HEK293 (cell line): ENCODE measurements around the gene MAML2.

Experiments used
- SCRT2 ChIP-seq: fragments of 450-650 bp; formaldehyde crosslinking; IDR thresholded peaks from 2 replicates; pipeline ENCODE4 v1.5.1; 2016; ENCODE audit warnings: missing biosample characterization, missing genetic modification characterization
- ZBTB48 ChIP-seq: fragments of 450-650 bp; formaldehyde crosslinking; IDR thresholded peaks from 2 replicates; pipeline ENCODE4 v1.5.1; 2016; ENCODE audit warnings: missing biosample characterization, missing genetic modification characterization
- ZBTB8A ChIP-seq: fragments of 450-650 bp; formaldehyde crosslinking; IDR thresholded peaks from 2 replicates; pipeline ENCODE4 v1.5.1; 2016; ENCODE audit warnings: missing biosample characterization, missing genetic modification characterization
- ZNF24 ChIP-seq: fragments of 450-650 bp; formaldehyde crosslinking; IDR thresholded peaks from 2 replicates; pipeline ENCODE4 v1.5.1; 2016; ENCODE audit warnings: missing biosample characterization, missing genetic modification characterization
- ZNF274 ChIP-seq, 2 experiments: fragments of 200-500 bp in 1 of 2; fragments of 450-650 bp in 1 of 2; sonication (Bioruptor generic) in 1 of 2; formaldehyde crosslinking in 1 of 2; IDR thresholded peaks; 2 replicates each; pipeline versions ENCODE4 v1.5.1 to v1.6.1; 2014 to 2016; ENCODE audit warnings: borderline replicate concordance in 1 of 2, inconsistent platforms in 1 of 2, low read length in 1 of 2, missing biosample characterization in 1 of 2, missing genetic modification characterization in 1 of 2
- ZNF626 ChIP-seq: fragments of 450-650 bp; sonication (Bioruptor Pico); formaldehyde crosslinking; IDR thresholded peaks from 2 replicates; pipeline ENCODE4 v1.5.1; 2018; ENCODE audit warnings: missing biosample characterization, missing genetic modification characterization, inconsistent platforms
- TF ChIP-seq, protein P1 (sequence below): fragments of 450-650 bp; formaldehyde crosslinking; IDR thresholded peaks from 2 replicates; pipeline ENCODE4 v1.5.1; 2016; ENCODE audit warnings: missing biosample characterization, missing genetic modification characterization
- TF ChIP-seq, protein P2 (sequence below): fragments of 450-650 bp; formaldehyde crosslinking; conservative IDR thresholded peaks from 2 replicates; pipeline ENCODE4 v1.5.1; 2016; ENCODE audit warnings: low read depth, missing biosample characterization, missing genetic modification characterization
- TF ChIP-seq, protein P3 (sequence below): fragments of 450-650 bp; formaldehyde crosslinking; IDR thresholded peaks from 2 replicates; pipeline ENCODE4 v1.5.1; 2016; ENCODE audit warnings: missing biosample characterization, missing genetic modification characterization, low read depth

DNA sequence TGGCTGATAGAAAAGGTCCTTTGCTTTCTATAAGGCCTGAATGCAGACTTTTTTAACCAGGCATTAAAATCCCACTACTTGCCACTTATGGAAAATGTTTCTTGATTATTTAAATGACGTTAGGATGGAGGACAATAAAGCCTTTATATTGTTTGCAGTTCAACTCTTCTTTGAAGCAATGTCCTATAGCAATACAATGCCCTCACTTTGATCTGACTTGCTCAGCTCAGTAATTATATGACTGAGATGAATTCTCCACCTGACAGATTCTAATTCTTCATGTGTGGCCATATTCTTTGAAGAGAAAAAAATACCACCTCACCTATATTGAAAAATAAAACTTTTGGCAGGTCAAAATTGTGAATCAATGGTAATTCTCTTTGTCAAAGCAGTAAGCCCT lies 237.1 kb downstream of the MAML2 start:
- TF ChIP-seq ZNF626 (tag by site-specific recombination) (no peak), ZNF24 (tag by site-specific recombination) (no peak), ZBTB48 (no peak), SCRT2 (tag by site-specific recombination) (no peak), ZNF274 (IDR thresholded peaks at IDR 0.05; ENCODE audit: low read length) (no peak), ZNF274 (tag by site-specific recombination; IDR thresholded peaks at IDR 0.05; ENCODE audit: borderline replicate concordance) (no peak), ZBTB8A (no peak)
- TF ChIP-seq, protein P1, sequence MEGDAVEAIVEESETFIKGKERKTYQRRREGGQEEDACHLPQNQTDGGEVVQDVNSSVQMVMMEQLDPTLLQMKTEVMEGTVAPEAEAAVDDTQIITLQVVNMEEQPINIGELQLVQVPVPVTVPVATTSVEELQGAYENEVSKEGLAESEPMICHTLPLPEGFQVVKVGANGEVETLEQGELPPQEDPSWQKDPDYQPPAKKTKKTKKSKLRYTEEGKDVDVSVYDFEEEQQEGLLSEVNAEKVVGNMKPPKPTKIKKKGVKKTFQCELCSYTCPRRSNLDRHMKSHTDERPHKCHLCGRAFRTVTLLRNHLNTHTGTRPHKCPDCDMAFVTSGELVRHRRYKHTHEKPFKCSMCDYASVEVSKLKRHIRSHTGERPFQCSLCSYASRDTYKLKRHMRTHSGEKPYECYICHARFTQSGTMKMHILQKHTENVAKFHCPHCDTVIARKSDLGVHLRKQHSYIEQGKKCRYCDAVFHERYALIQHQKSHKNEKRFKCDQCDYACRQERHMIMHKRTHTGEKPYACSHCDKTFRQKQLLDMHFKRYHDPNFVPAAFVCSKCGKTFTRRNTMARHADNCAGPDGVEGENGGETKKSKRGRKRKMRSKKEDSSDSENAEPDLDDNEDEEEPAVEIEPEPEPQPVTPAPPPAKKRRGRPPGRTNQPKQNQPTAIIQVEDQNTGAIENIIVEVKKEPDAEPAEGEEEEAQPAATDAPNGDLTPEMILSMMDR (tag by site-specific recombination) = no peak
- TF ChIP-seq, protein P2, sequence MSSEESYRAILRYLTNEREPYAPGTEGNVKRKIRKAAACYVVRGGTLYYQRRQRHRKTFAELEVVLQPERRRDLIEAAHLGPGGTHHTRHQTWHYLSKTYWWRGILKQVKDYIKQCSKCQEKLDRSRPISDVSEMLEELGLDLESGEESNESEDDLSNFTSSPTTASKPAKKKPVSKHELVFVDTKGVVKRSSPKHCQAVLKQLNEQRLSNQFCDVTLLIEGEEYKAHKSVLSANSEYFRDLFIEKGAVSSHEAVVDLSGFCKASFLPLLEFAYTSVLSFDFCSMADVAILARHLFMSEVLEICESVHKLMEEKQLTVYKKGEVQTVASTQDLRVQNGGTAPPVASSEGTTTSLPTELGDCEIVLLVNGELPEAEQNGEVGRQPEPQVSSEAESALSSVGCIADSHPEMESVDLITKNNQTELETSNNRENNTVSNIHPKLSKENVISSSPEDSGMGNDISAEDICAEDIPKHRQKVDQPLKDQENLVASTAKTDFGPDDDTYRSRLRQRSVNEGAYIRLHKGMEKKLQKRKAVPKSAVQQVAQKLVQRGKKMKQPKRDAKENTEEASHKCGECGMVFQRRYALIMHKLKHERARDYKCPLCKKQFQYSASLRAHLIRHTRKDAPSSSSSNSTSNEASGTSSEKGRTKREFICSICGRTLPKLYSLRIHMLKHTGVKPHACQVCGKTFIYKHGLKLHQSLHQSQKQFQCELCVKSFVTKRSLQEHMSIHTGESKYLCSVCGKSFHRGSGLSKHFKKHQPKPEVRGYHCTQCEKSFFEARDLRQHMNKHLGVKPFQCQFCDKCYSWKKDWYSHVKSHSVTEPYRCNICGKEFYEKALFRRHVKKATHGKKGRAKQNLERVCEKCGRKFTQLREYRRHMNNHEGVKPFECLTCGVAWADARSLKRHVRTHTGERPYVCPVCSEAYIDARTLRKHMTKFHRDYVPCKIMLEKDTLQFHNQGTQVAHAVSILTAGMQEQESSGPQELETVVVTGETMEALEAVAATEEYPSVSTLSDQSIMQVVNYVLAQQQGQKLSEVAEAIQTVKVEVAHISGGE (tag by site-specific recombination) = no peak
- TF ChIP-seq, protein P3, sequence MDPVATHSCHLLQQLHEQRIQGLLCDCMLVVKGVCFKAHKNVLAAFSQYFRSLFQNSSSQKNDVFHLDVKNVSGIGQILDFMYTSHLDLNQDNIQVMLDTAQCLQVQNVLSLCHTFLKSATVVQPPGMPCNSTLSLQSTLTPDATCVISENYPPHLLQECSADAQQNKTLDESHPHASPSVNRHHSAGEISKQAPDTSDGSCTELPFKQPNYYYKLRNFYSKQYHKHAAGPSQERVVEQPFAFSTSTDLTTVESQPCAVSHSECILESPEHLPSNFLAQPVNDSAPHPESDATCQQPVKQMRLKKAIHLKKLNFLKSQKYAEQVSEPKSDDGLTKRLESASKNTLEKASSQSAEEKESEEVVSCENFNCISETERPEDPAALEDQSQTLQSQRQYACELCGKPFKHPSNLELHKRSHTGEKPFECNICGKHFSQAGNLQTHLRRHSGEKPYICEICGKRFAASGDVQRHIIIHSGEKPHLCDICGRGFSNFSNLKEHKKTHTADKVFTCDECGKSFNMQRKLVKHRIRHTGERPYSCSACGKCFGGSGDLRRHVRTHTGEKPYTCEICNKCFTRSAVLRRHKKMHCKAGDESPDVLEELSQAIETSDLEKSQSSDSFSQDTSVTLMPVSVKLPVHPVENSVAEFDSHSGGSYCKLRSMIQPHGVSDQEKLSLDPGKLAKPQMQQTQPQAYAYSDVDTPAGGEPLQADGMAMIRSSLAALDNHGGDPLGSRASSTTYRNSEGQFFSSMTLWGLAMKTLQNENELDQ (tag by site-specific recombination) = no peak
